Right lobe of liver (tissue), 6 donors: Measurements from ENCODE around the gene VPS54. TPM values are rescaled to one million over a fixed set of nuclear protein-coding genes. Genes with fewer than 3 reads are reported as not detected.
A peak's percentile ranks its signal among the peaks of the same experiment; 100 is the strongest.

Experiments used
- ATAC-seq, 4 donors: fragments of 200-7000 bp; cut with Tn5 transposase; one replicate each; pipeline ENCODE4 v1.9.1; 2020; ENCODE audit warnings: mild to moderate bottlenecking in 4 of 4, moderate library complexity in 4 of 4
- DNase-seq, 3 donors: peaks; one replicate each; pipeline ENCODE4 v3.0.0-alpha.2; 2020
- H3K27ac ChIP-seq, 3 donors: fragments of 200-600 bp; one replicate each; pipeline ENCODE4 v1.8.0; 2022
- H3K27me3 ChIP-seq, 2 donors: fragments of 200-600 bp; one replicate each; pipeline ENCODE4 v1.8.0; 2022
- H3K36me3 ChIP-seq, 4 donors: fragments of 200-600 bp; sonication (generic) in 1 of 4; one replicate each; pipeline versions ENCODE4 v1.5.1 to v1.8.0; 2017 to 2022; ENCODE audit warnings: control low read depth in 1 of 4
- H3K4me1 ChIP-seq, 4 donors: fragments of 200-600 bp; sonication (generic) in 1 of 4; one replicate each; pipeline versions ENCODE4 v1.5.1 to v1.8.0; 2017 to 2022; ENCODE audit warnings: control low read depth in 1 of 4
- H3K4me3 ChIP-seq, 3 donors: fragments of 200-600 bp; one replicate each; pipeline ENCODE4 v1.8.0; 2022
- H3K9me3 ChIP-seq, 4 donors: fragments of 200-600 bp; sonication (generic) in 1 of 4; one replicate each; pipeline versions ENCODE4 v1.5.1 to v1.8.0; 2017 to 2022; ENCODE audit warnings: control low read depth in 1 of 4
- CTCF ChIP-seq, 4 donors: fragments of 200-600 bp in 3 of 4; fragments of 450-650 bp in 1 of 4; IDR thresholded peaks; one replicate each; pipeline versions ENCODE4 v1.5.1 to v1.8.0; 2016 to 2022; ENCODE audit warnings: antibody characterized with exemption in 4 of 4, mild to moderate bottlenecking in 2 of 4
- POLR2A ChIP-seq: fragments of 450-650 bp; IDR thresholded peaks from one replicate; pipeline ENCODE4 v1.6.1; 2017; ENCODE audit warnings: antibody characterized with exemption, mild to moderate bottlenecking
- WGBS: methylation state at CpG from one replicate; pipeline ENCODE4 v1.1.6; 2018; ENCODE audit warnings: low coverage, low lambda C conversion rate; ENCODE audit not compliant: insufficient coverage; ENCODE audit errors: missing lambda C conversion rate; 5-methylcytosine and 5-hydroxymethylcytosine counted together
- intact Hi-C, 2 donors: fragments of 100-400 bp; cut with DNase I; formaldehyde crosslinking; loops; one replicate each; pipeline versions ENCODE4 v1.11.2 to v1.14.1; 2022
- total RNA-seq, 6 experiments: library from RNA; depleted of rRNA in 2 of 6; stranded (reverse); fragments of >200 nt in 2 of 6; fragmentation: NEBNext Ultra II Directional in 3 of 6; extraction: Animal tissue kit (Norgen Biotek cat#: 25700) in 3 of 6; gene quantifications; one replicate each; pipeline versions ENCODE4 v1.1.0 to v1.2.4, GENCODE V29; 2016 to 2023
- donor health status: DM: no; HTN: yes; CAD: no.
- donor health status: DM: no; HTN: no; CAD: no.
- donor health status: DM: no; HTN: no; CAD: no.
- donor health status: DM: no; HTN: yes; CAD: no.
- donor health status: DM: no; HTN: yes; CAD: no.

The VPS54 gene
- total RNA-seq, 6 experiments from 2014 or later: 11.6 to 12.5 (median 12.2) TPM

GRCh38 chr2:64054161-64054915 lies 35.1 kb upstream of the VPS54 start:
- ATAC-seq: no peak
- WGBS: 63% methylated on average over 4 of the region's 4 CpGs
- intact Hi-C loops: loop anchor here in 1 of 2 donors (10.0 kb wide), 1 partner anchor 270 kb away; no protein-coding TSS in a partner anchor

GRCh38 chr2:64052463-64053241 lies 33.4 kb upstream of the VPS54 start:
- WGBS: 71% methylated on average over 3 of the region's 3 CpGs
- DNase-seq: no peak
- intact Hi-C loops: loop anchor here in 1 of 2 donors (10.0 kb wide), 1 partner anchor 272 kb away; no protein-coding TSS in a partner anchor
- TF ChIP-seq CTCF (IDR thresholded peaks at IDR 0.05) (no peak), POLR2A (no peak)
- H3K4me1 ChIP-seq: no peaks in the 10 kb centered on the region
- peak; percentile 34 to 71 (median 58) for ATAC-seq
- H3K27ac ChIP-seq: no peak overlapping the region
- no peaks in the 10 kb centered on the region for H3K9me3 ChIP-seq
- H3K36me3 ChIP-seq: no peaks in the 10 kb centered on the region
- H3K4me3 ChIP-seq: no peak overlapping the region
- H3K27me3 ChIP-seq: no peaks in the 10 kb centered on the region

More at GRCh38 chr2:64054161-64054915, 35.1 kb upstream of the VPS54 start:
- H3K4me1 ChIP-seq: no peaks in the 10 kb centered on the region
- H3K4me3 ChIP-seq: no peak overlapping the region
- no peak overlapping the region for H3K27ac ChIP-seq
- no peaks in the 10 kb centered on the region for H3K36me3 ChIP-seq
- no peaks in the 10 kb centered on the region for H3K9me3 ChIP-seq
- TF ChIP-seq POLR2A (no peak), CTCF (IDR thresholded peaks at IDR 0.05) (no peak)
- DNase-seq: no peak
- no peaks in the 10 kb centered on the region for H3K27me3 ChIP-seq

GRCh38 chr2:64049633-64050220 lies 30.5 kb upstream of the VPS54 start:
- 0% methylated on average over 3 of the region's 3 CpGs for WGBS
- Histone ChIP-seq H3K4me1 (no peaks in the 10 kb centered on the region), H3K27me3 (no peaks in the 10 kb centered on the region), H3K36me3 (no peaks in the 10 kb centered on the region), H3K4me3 (no peak overlapping the region), H3K9me3 (no peaks in the 10 kb centered on the region), H3K27ac (no peak overlapping the region)
- DNase-seq: peak in 2 of 3 donors; percentile 34 to 73
- ATAC-seq: peak; percentile 96 to 98 (median 96)
- TF ChIP-seq POLR2A: no peak
- TF ChIP-seq CTCF (IDR thresholded peaks at IDR 0.05): peak; percentile 83 to 93 (median 90)
- intact Hi-C loops: loop anchor here (5.0 to 10.0 kb wide), 2 partner anchors 273 to 275 kb away; no protein-coding TSS in a partner anchor

GRCh38 chr2:64045938-64046337 lies 26.7 kb upstream of the VPS54 start:
- Histone ChIP-seq H3K4me3 (no peak overlapping the region), H3K27ac (no peak overlapping the region), H3K36me3 (no peaks in the 10 kb centered on the region), H3K4me1 (no peaks in the 10 kb centered on the region), H3K9me3 (no peaks in the 10 kb centered on the region), H3K27me3 (no peaks in the 10 kb centered on the region)
- intact Hi-C loops: loop anchor here in 1 of 2 donors (5.0 kb wide), 1 partner anchor 276 kb away; no protein-coding TSS in a partner anchor
- TF ChIP-seq POLR2A: no peak
- TF ChIP-seq CTCF (IDR thresholded peaks at IDR 0.05): no peak
- 90% methylated on average over 2 of the region's 2 CpGs for WGBS
- ATAC-seq (no peak), DNase-seq (no peak)
